Endothelial cell of umbilical vein (primary cell): ENCODE results near the gene STIMATE. TPM values are rescaled to one million over a fixed set of nuclear protein-coding genes. Genes with fewer than 3 reads are reported as not detected.

ENCODE experiments used
- BruUV-seq: library from RNA; stranded (reverse); fragments of 400-500 nt; replicated peaks from 2 replicates; lab custom pipeline; 2021; lab: Mats Ljungman, UMichigan
- CTCF ChIA-PET: fragments of 300-600, 350-600 bp; sonication (Branson Sonifier 250); formaldehyde crosslinking; loops from one replicate; lab custom pipeline; 2021; ENCODE audit warnings: antibody characterized with exemption, inconsistent platforms; lab: Charles Lee
- POLR2A ChIA-PET: fragments of 300-600, 350-600 bp; sonication (Branson Sonifier 250); formaldehyde crosslinking; loops from one replicate; lab custom pipeline; 2021; ENCODE audit warnings: antibody characterized with exemption, inconsistent platforms; lab: Charles Lee
- DNase-seq: peaks from one replicate; pipeline ENCODE4 v3.0.0-alpha.2; 2011; ENCODE audit warnings: low read depth, low spot score
- FAIRE-seq: peaks from 2 replicates; lab custom pipeline; 2011; peaks lifted over from hg19 to GRCh38; lab: Jason Lieb, UNC
- H2AFZ ChIP-seq: 2 replicates; pipeline ENCODE4 v1.6.0; 2012; ENCODE audit warnings: low read depth, low read length, control low read depth, inconsistent platforms
- H3K27ac ChIP-seq: 2 replicates; pipeline ENCODE4 v1.5.1; 2011; ENCODE audit warnings: low read depth, mild to moderate bottlenecking, control low read depth, low read length, moderate library complexity; ENCODE audit not compliant: insufficient read depth
- H3K27me3 ChIP-seq, 2 experiments: 2 replicates each; pipeline versions ENCODE4 v1.6.0 to v1.6.1; 2011; ENCODE audit warnings: low read length in 2 of 2, mixed read lengths in 1 of 2; ENCODE audit not compliant: control insufficient read depth in 2 of 2, insufficient read depth in 2 of 2
- H3K36me3 ChIP-seq, 2 experiments: 2 replicates in 1 of 2; 3 replicates in 1 of 2; pipeline ENCODE4 v1.5.1; 2011; ENCODE audit warnings: low read length in 2 of 2, mild to moderate bottlenecking in 1 of 2, moderate library complexity in 1 of 2; ENCODE audit not compliant: control insufficient read depth in 2 of 2, insufficient read depth in 2 of 2; ENCODE audit errors: extremely low read depth in 1 of 2
- H3K4me1 ChIP-seq: 3 replicates; pipeline ENCODE4 v1.5.1; 2011; ENCODE audit warnings: mild to moderate bottlenecking, low read length; ENCODE audit not compliant: control insufficient read depth, insufficient read depth; ENCODE audit errors: extremely low read depth
- H3K4me2 ChIP-seq: 2 replicates; pipeline ENCODE4 v1.6.1; 2011; ENCODE audit warnings: low read length, control low read depth, mixed read lengths; ENCODE audit not compliant: insufficient read depth
- H3K4me3 ChIP-seq, 3 experiments: fragments of 200-600 bp in 1 of 3; sonication (generic), shearing (Covaris generic) in 1 of 3; replicated peaks in 1 of 3; 2 replicates each; pipeline ENCODE4 v1.5.1; 2011 to 2016; ENCODE audit warnings: control low read depth in 3 of 3, low read length in 3 of 3, mild to moderate bottlenecking in 2 of 3, inconsistent platforms in 1 of 3, low read depth in 1 of 3, moderate library complexity in 1 of 3; ENCODE audit not compliant: insufficient read depth in 1 of 3
- H3K79me2 ChIP-seq: 2 replicates; pipeline ENCODE4 v1.6.0; 2012; ENCODE audit warnings: low read length, inconsistent platforms; ENCODE audit not compliant: control insufficient read depth, insufficient read depth
- H3K9ac ChIP-seq: replicated peaks from 2 replicates; pipeline ENCODE3; 2011; ENCODE audit warnings: low read length, control low read depth; ENCODE audit not compliant: insufficient read depth; ENCODE audit errors: extremely low read depth
- H3K9me1 ChIP-seq: replicated peaks from 3 replicates; pipeline ENCODE4 v1.6.0; 2011; ENCODE audit warnings: mild to moderate bottlenecking, low read length; ENCODE audit not compliant: control insufficient read depth, insufficient read depth; ENCODE audit errors: extremely low read depth
- H3K9me3 ChIP-seq: replicated peaks from 2 replicates; pipeline ENCODE4 v1.5.1; 2012; ENCODE audit warnings: low read length, inconsistent platforms; ENCODE audit not compliant: control insufficient read depth, insufficient read depth
- H4K20me1 ChIP-seq: replicated peaks from 2 replicates; pipeline ENCODE3; 2011; ENCODE audit warnings: mild to moderate bottlenecking, low read length; ENCODE audit not compliant: control insufficient read depth, insufficient read depth; ENCODE audit errors: extremely low read depth
- CTCF ChIP-seq, 2 donors: IDR thresholded peaks; 1 replicate in 1 of 2; 2 replicates in 1 of 2; pipeline ENCODE4 v1.5.1; 2011; ENCODE audit warnings: low read length in 2 of 2, mild to moderate bottlenecking in 2 of 2, moderate library complexity in 2 of 2, control low read depth in 1 of 2, inconsistent platforms in 1 of 2, low read depth in 1 of 2; ENCODE audit not compliant: insufficient read depth in 1 of 2; ENCODE audit errors: extremely low read depth in 1 of 2
- EZH2 ChIP-seq: IDR thresholded peaks from 2 replicates; pipeline ENCODE4 v1.6.1; 2012; ENCODE audit warnings: borderline replicate concordance, low read depth, mild to moderate bottlenecking, moderate library complexity, low read length, inconsistent platforms; ENCODE audit not compliant: severe bottlenecking
- FOS ChIP-seq: IDR thresholded peaks from 2 replicates; pipeline ENCODE4 v1.6.1; 2011; ENCODE audit warnings: mild to moderate bottlenecking, low read length, moderate library complexity, borderline replicate concordance; ENCODE audit not compliant: insufficient read depth
- GATA2 ChIP-seq: IDR thresholded peaks from 2 replicates; pipeline ENCODE4 v1.7.0; 2011; ENCODE audit warnings: low read depth, mild to moderate bottlenecking, moderate library complexity, mixed read lengths, low read length; ENCODE audit not compliant: insufficient read length, insufficient read depth
- JUN ChIP-seq: IDR thresholded peaks from 2 replicates; pipeline ENCODE4 v1.6.1; 2011; ENCODE audit warnings: borderline replicate concordance, low read depth; ENCODE audit not compliant: insufficient read length, insufficient read depth
- MAX ChIP-seq: IDR thresholded peaks from 2 replicates; pipeline ENCODE4 v1.6.1; 2011; ENCODE audit not compliant: insufficient read depth, insufficient read length
- MYC ChIP-seq: IDR thresholded peaks from one replicate; pipeline ENCODE4 v1.6.1; 2011; ENCODE audit warnings: mild to moderate bottlenecking, low read depth, low read length
- POLR2A ChIP-seq: IDR thresholded peaks from 2 replicates; pipeline ENCODE4 v1.6.1; 2012; ENCODE audit warnings: low read depth, mild to moderate bottlenecking, control low read depth, low read length
- POLR2AphosphoS5 ChIP-seq: IDR thresholded peaks from 2 replicates; pipeline ENCODE4 v1.6.1; 2012; ENCODE audit warnings: low read depth, mild to moderate bottlenecking, control low read depth, low read length, moderate library complexity; ENCODE audit not compliant: insufficient read depth
- dilution Hi-C: fragments of 300-500 bp; cut with MboI; formaldehyde crosslinking; loops from one replicate; pipeline ENCODE4 v1.15.0; 2019; ENCODE audit warnings: low sequenced_read_pairs; ENCODE audit not compliant: extremely low pct_ligation_motif_present
- intact Hi-C: fragments of 100-400 bp; cut with micrococcal nuclease; formaldehyde crosslinking; loops from one replicate; pipeline ENCODE4 v1.10.0; 2022
- polyA plus RNA-seq, 4 experiments: library from polyadenylated mRNA; depleted of rRNA in 3 of 4; stranded (reverse) in 3 of 4; unstranded in 1 of 4; fragments of >200 nt; gene quantifications; 2 replicates each; pipeline versions ENCODE4 v1.2.1 to v1.2.3, GENCODE V29; 2011 to 2012; ENCODE audit warnings: missing spikeins in 1 of 4
- total RNA-seq: library from RNA; stranded (reverse); gene quantifications from 2 replicates; pipeline ENCODE4 v1.2.3, GENCODE V29; 2021

Gene STIMATE
- total and polyA plus RNA-seq, 2 donors (not counting 3 experiments of a cell fraction or from before 2014, with no cell fraction given): 18.2 to 24.0 TPM

GRCh38 chr3:52787672-52788625, 109.4 kb downstream of the STIMATE start:
- Histone ChIP-seq H3K27me3 (no peaks in the 10 kb centered on the region), H3K4me3 (no peak overlapping the region), H2AFZ (no peak overlapping the region), H3K9ac (no peak overlapping the region), H3K9me3 (no peaks in the 10 kb centered on the region), H3K4me2 (no peak overlapping the region), H3K4me1 (no peaks in the 10 kb centered on the region), H3K36me3 (no peaks in the 10 kb centered on the region), H3K79me2 (no peaks in the 10 kb centered on the region), H3K9me1 (no peaks in the 10 kb centered on the region), H4K20me1 (no peaks in the 10 kb centered on the region), H3K27ac (no peak overlapping the region)
- BruUV-seq: no TSS peak
- FAIRE-seq: no peak
- ChIA-PET CTCF (interaction anchor here (1.7 kb wide), 1 partner anchor 11 kb away, joined by 5 read pairs; no protein-coding TSS in a partner anchor), POLR2A (no interaction called here)
- no peak for TF ChIP-seq CTCF (IDR thresholded peaks at IDR 0.05; ENCODE audit: extremely low read depth in 1 of 2, insufficient read depth in 1 of 2, low read depth in 1 of 2, low read length in 2 of 2)
- no peak for TF ChIP-seq EZH2
- TF ChIP-seq POLR2A: no peak
- intact Hi-C loops (no loop called here), dilution Hi-C loops (no loop called here)
- no peak for DNase-seq

- Histone ChIP-seq H3K79me2 (no peaks in the 10 kb centered on the region), H4K20me1 (no peaks in the 10 kb centered on the region), H3K9me1 (no peaks in the 10 kb centered on the region), H3K27ac (no peak overlapping the region), H3K4me1 (no peaks in the 10 kb centered on the region), H3K9ac (no peak overlapping the region), H3K4me3 (no peak overlapping the region), H3K27me3 (peaks cover 0 to under 1% of the 10 kb centered on the region in 2 experiments), H3K36me3 (no peaks in the 10 kb centered on the region), H3K4me2 (no peak overlapping the region), H3K9me3 (no peaks in the 10 kb centered on the region), H2AFZ (no peak overlapping the region)
- POLR2A ChIA-PET: no interaction called here
- intact Hi-C loops: no loop called here
- no peak for TF ChIP-seq CTCF (IDR thresholded peaks at IDR 0.05; ENCODE audit: extremely low read depth in 1 of 2, insufficient read depth in 1 of 2, low read depth in 1 of 2, low read length in 2 of 2)
- TF ChIP-seq POLR2A: no peak
- TF ChIP-seq MYC: no peak
- TF ChIP-seq JUN: no peak
- TF ChIP-seq POLR2AphosphoS5: no peak
- no peak for TF ChIP-seq GATA2
- TF ChIP-seq FOS: no peak
- no peak for TF ChIP-seq MAX
- TF ChIP-seq EZH2: no peak
- DNase-seq (no peak), FAIRE-seq (no peak)
- BruUV-seq: no TSS peak
- dilution Hi-C loops: no loop called here
- CTCF ChIA-PET: interaction anchor here (1.1 to 1.7 kb wide), 2 partner anchors 12 to 13 kb away, joined by 3 to 5 read pairs; no protein-coding TSS in a partner anchor
These were observed 110.1 kb downstream of the STIMATE start for GRCh38 chr3:52787246-52787645.
